ENCODE measurements around the gene DACT3.

- no peak for TF ChIP-seq SUZ12 (IDR thresholded peaks at IDR 0.05; ENCODE audit: extremely low read depth, insufficient read depth, insufficient read length)
- TF ChIP-seq ZNF274 (IDR thresholded peaks at IDR 0.05; ENCODE audit: low read depth, low read length): no peak
- no peak for TF ChIP-seq YY1 (IDR thresholded peaks at IDR 0.05; ENCODE audit: insufficient read depth, insufficient read length)
These were observed 21.4 kb downstream of the DACT3 start for GRCh38 chr19:46639358-46640182.
